HEK293 (cell line): ENCODE measurements around the gene GHITM.

Source experiments
- CTCF ChIA-PET: fragments of 350-600 bp; formaldehyde crosslinking; extraction: SDS; loops from one replicate; lab custom pipeline; 2021; ENCODE audit warnings: antibody characterized with exemption; lab: Yijun Ruan, JAX
- POLR2A ChIA-PET: fragments of 300-600 bp; formaldehyde crosslinking; extraction: SDS; loops from one replicate; lab custom pipeline; 2020; ENCODE audit warnings: antibody characterized with exemption, inconsistent platforms; lab: Yijun Ruan, JAX
- H3K27ac ChIP-seq: fragments of 200-500 bp; sonication (Bioruptor generic); 2 replicates; pipeline ENCODE4 v1.5.1; 2014; ENCODE audit warnings: low read depth, low read length, control low read depth, inconsistent platforms; ENCODE audit errors: extremely low read depth
- H3K36me3 ChIP-seq, 2 experiments: fragments of 200-500 bp in 1 of 2; sonication (Bioruptor generic) in 1 of 2; 1 replicate in 1 of 2; 2 replicates in 1 of 2; pipeline ENCODE4 v1.5.1; 2014 to 2017; ENCODE audit warnings: inconsistent platforms in 2 of 2, low read length in 2 of 2; ENCODE audit not compliant: control insufficient read depth in 2 of 2, insufficient read depth in 1 of 2
- H3K4me1 ChIP-seq: fragments of 200-500 bp; sonication (Bioruptor generic); 2 replicates; pipeline ENCODE4 v1.5.1; 2014; ENCODE audit warnings: mild to moderate bottlenecking, low read length, inconsistent platforms; ENCODE audit not compliant: control insufficient read depth, insufficient read depth
- H3K4me3 ChIP-seq: 2 replicates; pipeline ENCODE4 v1.5.1; 2011; ENCODE audit warnings: low read depth, mild to moderate bottlenecking, control low read depth, low read length, moderate library complexity
- H3K9me3 ChIP-seq: fragments of 200-500 bp; sonication (Bioruptor generic); 2 replicates; pipeline ENCODE4 v1.5.1; 2014; ENCODE audit warnings: low read depth, low read length, inconsistent platforms; ENCODE audit not compliant: control insufficient read depth, insufficient read depth
- BCL6B ChIP-seq: fragments of 450-650 bp; formaldehyde crosslinking; IDR thresholded peaks from 2 replicates; pipeline ENCODE4 v1.5.1; 2017; ENCODE audit warnings: missing biosample characterization, missing genetic modification characterization
- GLI2 ChIP-seq: fragments of 450-650 bp; formaldehyde crosslinking; IDR thresholded peaks from 2 replicates; pipeline ENCODE4; 2017; ENCODE audit warnings: missing biosample characterization, missing genetic modification characterization, low read depth, borderline replicate concordance
- MEIS1 ChIP-seq: sonication (generic); formaldehyde crosslinking; IDR thresholded peaks from 2 replicates; pipeline ENCODE4 v1.8.1; 2022; ENCODE audit warnings: missing genetic modification reagents, mild to moderate bottlenecking, borderline replicate concordance
- ZBTB6 ChIP-seq: fragments of 450-650 bp; formaldehyde crosslinking; IDR thresholded peaks from 2 replicates; pipeline ENCODE4 v1.5.1; 2017; ENCODE audit warnings: missing biosample characterization, missing genetic modification characterization
- ZFP69B ChIP-seq: fragments of 450-650 bp; formaldehyde crosslinking; IDR thresholded peaks from 2 replicates; pipeline ENCODE4 v1.5.1; 2016; ENCODE audit warnings: missing biosample characterization, missing genetic modification characterization
- ZNF19 ChIP-seq: fragments of 450-650 bp; formaldehyde crosslinking; IDR thresholded peaks from 2 replicates; pipeline ENCODE4; 2016; ENCODE audit warnings: missing biosample characterization, missing genetic modification characterization, low read depth
- ZNF239 ChIP-seq: fragments of 450-650 bp; formaldehyde crosslinking; IDR thresholded peaks from 2 replicates; pipeline ENCODE4 v1.5.1; 2016; ENCODE audit warnings: missing biosample characterization, missing genetic modification characterization
- ZNF354C ChIP-seq: fragments of 450-650 bp; formaldehyde crosslinking; IDR thresholded peaks from 2 replicates; pipeline ENCODE4 v1.5.1; 2016; ENCODE audit warnings: missing biosample characterization, missing genetic modification characterization, low read depth, borderline replicate concordance
- ZNF404 ChIP-seq: fragments of 450-650 bp; formaldehyde crosslinking; IDR thresholded peaks from 2 replicates; pipeline ENCODE4 v1.5.1; 2017; ENCODE audit warnings: missing biosample characterization, missing genetic modification characterization
- ZNF488 ChIP-seq: fragments of 450-650 bp; formaldehyde crosslinking; IDR thresholded peaks from 2 replicates; pipeline ENCODE4 v1.5.1; 2016; ENCODE audit warnings: missing biosample characterization, missing genetic modification characterization
- ZNF510 ChIP-seq: fragments of 450-650 bp; formaldehyde crosslinking; IDR thresholded peaks from 2 replicates; pipeline ENCODE4 v1.5.1; 2018; ENCODE audit warnings: mild to moderate bottlenecking, missing genetic modification characterization, missing biosample characterization; ENCODE audit not compliant: insufficient replicate concordance
- ZNF529 ChIP-seq: fragments of 450-650 bp; formaldehyde crosslinking; IDR thresholded peaks from 2 replicates; pipeline ENCODE4 v1.5.1; 2017; ENCODE audit warnings: missing genetic modification characterization, missing biosample characterization; ENCODE audit not compliant: insufficient replicate concordance
- ZNF600 ChIP-seq: fragments of 450-650 bp; formaldehyde crosslinking; IDR thresholded peaks from 2 replicates; pipeline ENCODE4 v1.5.1; 2016; ENCODE audit warnings: missing biosample characterization, missing genetic modification characterization
- ZNF830 ChIP-seq: fragments of 450-650 bp; IDR thresholded peaks from 2 replicates; pipeline ENCODE4 v1.5.0; 2018; ENCODE audit warnings: missing biosample characterization, missing genetic modification characterization, low read depth, mild to moderate bottlenecking, moderate library complexity
- ZSCAN23 ChIP-seq: fragments of 450-650 bp; formaldehyde crosslinking; IDR thresholded peaks from 2 replicates; pipeline ENCODE4 v1.5.1; 2016; ENCODE audit warnings: missing biosample characterization, missing genetic modification characterization
- TF ChIP-seq, protein P1 (sequence below): fragments of 450-650 bp; formaldehyde crosslinking; IDR thresholded peaks from 2 replicates; pipeline ENCODE4 v1.5.1; 2016; ENCODE audit warnings: missing biosample characterization, missing genetic modification characterization
- TF ChIP-seq, protein P2 (sequence below): fragments of 450-650 bp; formaldehyde crosslinking; IDR thresholded peaks from 2 replicates; pipeline ENCODE4 v1.5.1; 2017; ENCODE audit warnings: missing biosample characterization, mild to moderate bottlenecking, missing genetic modification characterization, moderate library complexity

The GHITM gene

DNA sequence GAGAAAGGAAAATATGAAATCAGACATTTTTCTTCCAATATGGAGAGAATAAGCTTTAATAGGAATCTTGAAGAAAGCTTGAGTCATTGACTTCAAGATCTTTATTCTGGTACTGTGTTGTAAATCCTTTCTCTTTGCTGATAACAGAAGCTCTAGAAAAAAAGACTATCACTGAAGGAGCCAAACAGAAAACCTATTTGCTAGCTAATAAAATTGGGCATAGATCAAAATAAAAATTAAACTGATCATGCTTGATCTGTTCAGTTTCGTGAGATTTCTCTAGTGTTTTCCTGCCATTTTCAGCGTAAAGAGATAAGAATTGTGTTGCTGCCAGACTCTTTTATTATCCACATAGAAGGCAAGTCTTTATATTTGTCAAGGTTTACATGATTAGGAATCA is 1.5 kb upstream of the GHITM start:
- CTCF ChIA-PET, result interaction anchor here (0.6 to 1.8 kb wide), 3 partner anchors 11 to 191 kb away, joined by 3 to 13 read pairs (median 5); no protein-coding TSS in a partner anchor
- Histone ChIP-seq H3K36me3 (peaks cover 6 to 13% of the 10 kb centered on the region in 2 experiments; a peak in 2 of 3 replicates), H3K4me1 (no peaks in the 10 kb centered on the region), H3K27ac (no peak overlapping the region), H3K4me3 (no peak overlapping the region), H3K9me3 (no peaks in the 10 kb centered on the region)
- POLR2A ChIA-PET, result no interaction called here
- TF ChIP-seq ZNF529 (tag by site-specific recombination), result no peak
- TF ChIP-seq ZNF510 (tag by site-specific recombination), result no peak
- TF ChIP-seq ZNF239 (tag by site-specific recombination), result no peak
- TF ChIP-seq ZNF830 (tag by site-specific recombination), result no peak
- TF ChIP-seq ZNF19 (tag by site-specific recombination), result no peak
- TF ChIP-seq ZFP69B (tag by site-specific recombination), result no peak
- no peak for TF ChIP-seq MEIS1 (CRISPR knock-in tag)
- TF ChIP-seq GLI2 (tag by site-specific recombination), result no peak
- no peak for TF ChIP-seq ZSCAN23 (tag by site-specific recombination)
- no peak for TF ChIP-seq BCL6B (tag by site-specific recombination)
- TF ChIP-seq ZNF488 (tag by site-specific recombination), result no peak
- no peak for TF ChIP-seq ZBTB6 (tag by site-specific recombination)
- TF ChIP-seq ZNF354C (tag by site-specific recombination), result no peak
- TF ChIP-seq ZNF600 (tag by site-specific recombination), result no peak

DNA sequence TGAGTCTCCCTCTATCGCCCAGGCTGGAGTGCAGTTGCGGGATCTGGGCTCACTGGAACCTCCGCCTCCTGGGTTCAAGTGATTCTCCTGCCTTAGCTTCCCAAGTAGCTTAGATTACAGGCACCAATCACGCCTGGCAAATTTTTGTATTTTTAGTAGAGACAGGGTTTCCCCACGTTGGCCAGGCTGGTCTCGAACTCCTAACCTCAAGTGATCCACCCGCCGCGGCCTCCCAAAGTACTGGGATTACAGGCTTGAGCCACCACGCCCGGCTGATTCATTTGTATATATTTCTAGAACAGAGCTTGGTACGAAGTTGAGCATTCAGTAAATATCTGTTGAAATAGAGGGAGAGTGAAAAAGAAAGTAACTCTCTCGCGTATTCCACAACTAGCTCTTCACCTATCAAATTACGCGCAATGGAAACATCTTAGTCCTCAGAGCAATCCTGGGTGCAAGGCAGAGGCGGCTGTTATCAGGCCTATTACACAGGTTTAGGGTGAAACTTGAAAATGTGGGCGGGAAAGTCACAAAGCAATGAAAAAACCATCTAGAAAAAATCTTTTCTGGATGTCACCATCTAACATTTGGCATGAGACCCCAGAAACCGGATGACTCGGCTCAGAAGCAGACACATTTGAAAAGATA is 707 bp upstream of the GHITM start:
- Histone ChIP-seq H3K27ac (no peak overlapping the region), H3K4me1 (no peaks in the 10 kb centered on the region), H3K36me3 (peaks cover 13 to 21% of the 10 kb centered on the region in 2 experiments; a peak in 2 of 3 replicates), H3K4me3 (peak overlapping the region; percentile 10), H3K9me3 (no peaks in the 10 kb centered on the region)
- POLR2A ChIA-PET, result interaction anchor here (1.0 to 1.2 kb wide), 2 partner anchors 9 to 18 kb away, joined by 3 to 6 read pairs; no protein-coding TSS in a partner anchor
- CTCF ChIA-PET, result interaction anchor here (1.4 to 1.8 kb wide), 2 partner anchors 10 to 66 kb away, joined by 5 to 13 read pairs; no protein-coding TSS in a partner anchor
- TF ChIP-seq, protein P1, sequence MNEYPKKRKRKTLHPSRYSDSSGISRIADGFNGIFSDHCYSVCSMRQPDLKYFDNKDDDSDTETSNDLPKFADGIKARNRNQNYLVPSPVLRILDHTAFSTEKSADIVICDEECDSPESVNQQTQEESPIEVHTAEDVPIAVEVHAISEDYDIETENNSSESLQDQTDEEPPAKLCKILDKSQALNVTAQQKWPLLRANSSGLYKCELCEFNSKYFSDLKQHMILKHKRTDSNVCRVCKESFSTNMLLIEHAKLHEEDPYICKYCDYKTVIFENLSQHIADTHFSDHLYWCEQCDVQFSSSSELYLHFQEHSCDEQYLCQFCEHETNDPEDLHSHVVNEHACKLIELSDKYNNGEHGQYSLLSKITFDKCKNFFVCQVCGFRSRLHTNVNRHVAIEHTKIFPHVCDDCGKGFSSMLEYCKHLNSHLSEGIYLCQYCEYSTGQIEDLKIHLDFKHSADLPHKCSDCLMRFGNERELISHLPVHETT, result no peak
- TF ChIP-seq ZBTB6 (tag by site-specific recombination) (no peak), ZNF404 (tag by site-specific recombination) (no peak)
- TF ChIP-seq, protein P2, sequence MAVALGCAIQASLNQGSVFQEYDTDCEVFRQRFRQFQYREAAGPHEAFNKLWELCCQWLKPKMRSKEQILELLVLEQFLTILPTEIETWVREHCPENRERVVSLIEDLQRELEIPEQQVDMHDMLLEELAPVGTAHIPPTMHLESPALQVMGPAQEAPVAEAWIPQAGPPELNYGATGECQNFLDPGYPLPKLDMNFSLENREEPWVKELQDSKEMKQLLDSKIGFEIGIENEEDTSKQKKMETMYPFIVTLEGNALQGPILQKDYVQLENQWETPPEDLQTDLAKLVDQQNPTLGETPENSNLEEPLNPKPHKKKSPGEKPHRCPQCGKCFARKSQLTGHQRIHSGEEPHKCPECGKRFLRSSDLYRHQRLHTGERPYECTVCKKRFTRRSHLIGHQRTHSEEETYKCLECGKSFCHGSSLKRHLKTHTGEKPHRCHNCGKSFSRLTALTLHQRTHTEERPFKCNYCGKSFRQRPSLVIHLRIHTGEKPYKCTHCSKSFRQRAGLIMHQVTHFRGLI (tag by site-specific recombination), result no peak
